OCI-LY7 (cell line): ENCODE results near the gene EIPR1. TPM values are rescaled to one million over a fixed set of nuclear protein-coding genes. Genes with fewer than 3 reads are reported as not detected.
"Not testable (repeated sequence)": the region's sequence is repeated elsewhere in the genome, so short reads cannot be mapped to it uniquely, and the experiment has no call there.

Experiments used
- BruUV-seq: library from RNA; stranded (reverse); fragments of 400-500 nt; replicated peaks from 2 replicates; lab custom pipeline; 2021; lab: Mats Ljungman, UMichigan
- CTCF ChIA-PET: fragments of 300-600 bp; sonication (Branson Sonifier 250); formaldehyde crosslinking; loops from one replicate; lab custom pipeline; 2022; ENCODE audit warnings: antibody characterized with exemption; ENCODE audit not compliant: unreplicated experiment; lab: Charles Lee
- POLR2A ChIA-PET: fragments of 300-600 bp; sonication (Branson Sonifier 250); formaldehyde crosslinking; loops from one replicate; lab custom pipeline; 2022; ENCODE audit warnings: antibody characterized with exemption; lab: Charles Lee
- DNase-seq: peaks from one replicate; pipeline ENCODE4 v3.0.0-alpha.2; 2015; ENCODE audit warnings: low spot score
- H2AFZ ChIP-seq: fragments of 200-600 bp; sonication (generic), shearing (Covaris generic); 2 replicates; pipeline ENCODE4 v1.6.1; 2014; ENCODE audit warnings: mild to moderate bottlenecking, antibody characterized with exemption, low read length, moderate library complexity
- H3K27ac ChIP-seq: fragments of 200-600 bp; sonication (generic); 2 replicates; pipeline ENCODE4 v1.5.1; 2014; ENCODE audit warnings: mixed run types, low read depth, mild to moderate bottlenecking, moderate library complexity, low read length, inconsistent platforms; ENCODE audit not compliant: poor library complexity, severe bottlenecking
- H3K36me3 ChIP-seq: fragments of 200-600 bp; sonication (generic); 2 replicates; pipeline ENCODE4 v1.6.1; 2014; ENCODE audit warnings: mild to moderate bottlenecking, antibody characterized with exemption, low read length, moderate library complexity, mixed read lengths; ENCODE audit not compliant: insufficient read depth
- H3K4me1 ChIP-seq: fragments of 200-600 bp; sonication (generic); 2 replicates; pipeline ENCODE4 v1.5.1; 2014; ENCODE audit warnings: mild to moderate bottlenecking, low read length; ENCODE audit not compliant: insufficient read depth, poor library complexity, severe bottlenecking
- H3K4me2 ChIP-seq: fragments of 200-600 bp; sonication (generic); 2 replicates; pipeline ENCODE4 v1.6.1; 2014; ENCODE audit warnings: mild to moderate bottlenecking, low read length
- H3K4me3 ChIP-seq: fragments of 200-600 bp; sonication (generic); 2 replicates; pipeline ENCODE4 v1.5.1; 2014; ENCODE audit warnings: mild to moderate bottlenecking, low read depth, low read length; ENCODE audit not compliant: poor library complexity, severe bottlenecking
- H3K79me2 ChIP-seq: fragments of 200-600 bp; sonication (generic); 2 replicates; pipeline ENCODE4 v1.6.1; 2016; ENCODE audit warnings: low read depth, mild to moderate bottlenecking, low read length, moderate library complexity, mixed read lengths; ENCODE audit not compliant: insufficient read depth
- H3K9me2 ChIP-seq: fragments of 200-600 bp; sonication (generic); 2 replicates; pipeline ENCODE4 v1.6.1; 2016; ENCODE audit warnings: mild to moderate bottlenecking, low read length, mixed read lengths; ENCODE audit not compliant: insufficient read depth
- H3K9me3 ChIP-seq: fragments of 200-600 bp; sonication (generic); 2 replicates; pipeline ENCODE4 v1.6.1; 2014; ENCODE audit warnings: mild to moderate bottlenecking, mixed run types, low read length, mixed read lengths
- H4K20me1 ChIP-seq: fragments of 200-600 bp; sonication (generic); 2 replicates; pipeline ENCODE4 v1.6.1; 2014; ENCODE audit warnings: mild to moderate bottlenecking, antibody characterized with exemption, low read length, moderate library complexity, mixed read lengths; ENCODE audit not compliant: insufficient read depth
- EZH2phosphoT487 ChIP-seq: fragments of 200-600 bp; sonication (generic); IDR thresholded peaks from 2 replicates; pipeline ENCODE4 v1.6.1; 2018; ENCODE audit warnings: low read depth, borderline replicate concordance, mild to moderate bottlenecking, mixed run types, antibody characterized with exemption, low read length, moderate library complexity, mixed read lengths
- intact Hi-C: fragments of 100-400 bp; cut with micrococcal nuclease; formaldehyde crosslinking; loops from one replicate; pipeline ENCODE4 v1.10.0; 2022; ENCODE audit not compliant: unreplicated experiment
- total RNA-seq, 2 experiments: library from RNA; depleted of rRNA in 1 of 2; stranded (reverse); fragments of >200 nt in 1 of 2; shearing (Covaris generic) in 1 of 2; gene quantifications; 2 replicates each; pipeline ENCODE4 v1.2.3, GENCODE V29; 2014 to 2022
- TF ChIP-seq, protein P1 (sequence below): fragments of 200-600 bp; sonication (generic); conservative IDR thresholded peaks from 2 replicates; pipeline ENCODE4 v1.5.1; 2014; ENCODE audit warnings: mild to moderate bottlenecking, antibody characterized with exemption, low read length, moderate library complexity, mixed read lengths

The EIPR1 gene
- total RNA-seq, 2 experiments from 2014 or later, result 60.5 to 61.7 TPM

DNA sequence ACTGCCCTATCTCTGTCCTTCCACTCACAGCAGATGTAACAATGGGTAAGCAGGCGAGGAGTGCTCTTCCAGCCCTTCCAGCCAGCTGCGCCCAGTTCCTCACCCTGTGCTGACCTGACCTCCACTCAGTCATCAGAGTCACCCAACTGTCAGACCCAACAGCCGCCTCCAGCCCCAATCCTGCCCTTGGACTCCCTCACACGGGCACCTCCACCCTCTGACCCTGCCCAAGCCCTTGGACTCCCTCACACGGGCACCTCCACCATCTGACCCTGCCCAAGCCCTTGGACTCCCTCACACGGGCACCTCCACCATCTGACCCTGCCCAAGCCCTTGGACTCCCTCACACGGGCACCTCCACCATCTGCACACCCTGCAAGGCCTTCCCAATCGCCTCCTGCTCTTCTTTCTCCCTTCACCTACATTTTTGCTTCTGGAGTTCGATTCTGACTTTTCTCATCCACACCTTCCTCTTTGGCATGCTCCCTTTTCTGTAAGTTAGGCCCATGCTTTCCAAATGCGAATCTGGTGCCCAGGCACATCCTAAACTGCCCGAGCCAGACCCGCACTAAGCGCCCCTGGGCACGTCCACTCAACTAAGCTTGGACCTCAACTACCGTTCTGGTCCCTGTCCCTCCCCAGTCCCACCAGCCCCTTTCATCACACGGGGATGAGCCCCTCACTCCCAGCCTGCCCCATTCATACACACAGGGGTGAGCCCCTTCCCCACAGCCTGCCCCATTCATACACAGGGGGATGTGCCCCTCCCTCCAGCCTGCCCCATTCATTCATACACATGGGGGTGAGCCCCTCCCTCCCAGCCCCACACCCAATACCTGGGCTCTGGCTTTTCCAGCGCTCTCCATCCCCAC is 15.9 kb downstream of the EIPR1 start:
- Histone ChIP-seq H3K4me3 (no peak overlapping the region), H3K27ac (no peak overlapping the region), H3K4me1 (peaks cover 30% of the 10 kb centered on the region), H3K36me3 (peaks cover 5% of the 10 kb centered on the region), H2AFZ (no peak overlapping the region), H3K9me2 (no peaks in the 10 kb centered on the region), H4K20me1 (peaks cover 3% of the 10 kb centered on the region; the same call in 1 of the 2 replicates), H3K9me3 (no peaks in the 10 kb centered on the region), H3K79me2 (peaks cover 66% of the 10 kb centered on the region), H3K4me2 (no peak overlapping the region)
- intact Hi-C loops, result no loop called here
- ChIA-PET CTCF (no interaction called here), POLR2A (interaction anchor here (0.6 kb wide), 1 partner anchor 17 kb away, joined by 3 read pairs; no protein-coding TSS in a partner anchor)
- no TSS peak for BruUV-seq
- TF ChIP-seq, protein P1, sequence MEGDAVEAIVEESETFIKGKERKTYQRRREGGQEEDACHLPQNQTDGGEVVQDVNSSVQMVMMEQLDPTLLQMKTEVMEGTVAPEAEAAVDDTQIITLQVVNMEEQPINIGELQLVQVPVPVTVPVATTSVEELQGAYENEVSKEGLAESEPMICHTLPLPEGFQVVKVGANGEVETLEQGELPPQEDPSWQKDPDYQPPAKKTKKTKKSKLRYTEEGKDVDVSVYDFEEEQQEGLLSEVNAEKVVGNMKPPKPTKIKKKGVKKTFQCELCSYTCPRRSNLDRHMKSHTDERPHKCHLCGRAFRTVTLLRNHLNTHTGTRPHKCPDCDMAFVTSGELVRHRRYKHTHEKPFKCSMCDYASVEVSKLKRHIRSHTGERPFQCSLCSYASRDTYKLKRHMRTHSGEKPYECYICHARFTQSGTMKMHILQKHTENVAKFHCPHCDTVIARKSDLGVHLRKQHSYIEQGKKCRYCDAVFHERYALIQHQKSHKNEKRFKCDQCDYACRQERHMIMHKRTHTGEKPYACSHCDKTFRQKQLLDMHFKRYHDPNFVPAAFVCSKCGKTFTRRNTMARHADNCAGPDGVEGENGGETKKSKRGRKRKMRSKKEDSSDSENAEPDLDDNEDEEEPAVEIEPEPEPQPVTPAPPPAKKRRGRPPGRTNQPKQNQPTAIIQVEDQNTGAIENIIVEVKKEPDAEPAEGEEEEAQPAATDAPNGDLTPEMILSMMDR, result no peak
- TF ChIP-seq EZH2phosphoT487, result no peak
- no peak for DNase-seq

- intact Hi-C loops, result no loop called here
- H3K9me3 ChIP-seq, result no peaks in the 10 kb centered on the region
- no peak for DNase-seq
- BruUV-seq, result no TSS peak
- TF ChIP-seq EZH2phosphoT487, result no peak
- TF ChIP-seq, protein P1, result no peak
- no peak overlapping the region for H3K4me3 ChIP-seq
- peaks cover 41% of the 10 kb centered on the region for H3K36me3 ChIP-seq
- H3K4me2 ChIP-seq, result peak overlapping the region; percentile 42
- H3K4me1 ChIP-seq, result peaks cover 21% of the 10 kb centered on the region
- CTCF ChIA-PET, result no interaction called here
- no peak overlapping the region for H2AFZ ChIP-seq
- H3K27ac ChIP-seq, result peak overlapping the region; percentile 17
- H3K9me2 ChIP-seq, result no peaks in the 10 kb centered on the region
- peaks cover 50% of the 10 kb centered on the region; the same call in 1 of the 2 replicates for H3K79me2 ChIP-seq
- H4K20me1 ChIP-seq, result peaks cover 3% of the 10 kb centered on the region; the same call in 1 of the 2 replicates
- POLR2A ChIA-PET, result no interaction called here
Measured at GRCh38 chr2:3357926-3358325, 19.7 kb downstream of the EIPR1 start.

DNA sequence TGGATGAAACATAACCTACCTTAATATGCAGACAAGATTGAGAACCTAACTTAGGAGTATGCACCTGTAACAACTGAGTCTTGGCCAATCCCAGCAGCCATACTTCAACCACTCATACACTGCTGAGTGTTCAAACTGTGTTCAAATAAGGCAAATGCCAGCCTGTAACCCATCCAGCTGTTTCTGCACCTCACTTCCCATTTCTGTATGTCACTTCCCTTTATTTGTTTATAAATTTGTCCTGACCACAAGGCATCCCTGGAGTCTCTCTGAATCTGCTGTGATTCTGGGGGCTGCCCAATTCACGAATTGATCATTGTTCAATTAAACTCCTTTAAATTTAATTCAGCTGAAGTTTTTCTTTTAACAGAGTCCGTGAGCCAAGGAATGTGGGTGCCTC is 20.2 kb downstream of the EIPR1 start:
- H2AFZ ChIP-seq, BruUV-seq, H3K4me3 ChIP-seq, POLR2A ChIA-PET, CTCF ChIA-PET, intact Hi-C loops, H3K9me3 ChIP-seq, H3K9me2 ChIP-seq, H4K20me1 ChIP-seq: not testable (repeated sequence)
- Histone ChIP-seq H3K79me2 (peaks cover 45% of the 10 kb centered on the region; the same call in 1 of the 2 replicates), H3K4me1 (peaks cover 16% of the 10 kb centered on the region), H3K36me3 (peaks cover 46% of the 10 kb centered on the region), H3K4me2 (peak overlapping the region; percentile 42), H3K27ac (peak overlapping the region; percentile 28)
- peak; percentile 30 for DNase-seq
